Heart left ventricle (tissue), 13 donors: ENCODE data around the gene SOBP.

Experiments
- POLR2A ChIP-seq, 2 donors: fragments of 450-650 bp; IDR thresholded peaks; one replicate each; pipeline ENCODE4 v1.6.1; 2017; ENCODE audit warnings: antibody characterized with exemption in 2 of 2, mild to moderate bottlenecking in 2 of 2, moderate library complexity in 2 of 2
- TF ChIP-seq, protein P1 (sequence below), 12 donors: fragments of 200-600 bp; sonication (generic) in 4 of 12; IDR thresholded peaks; one replicate each; pipeline versions ENCODE4 v1.5.0 to v1.8.0; 2018 to 2022; ENCODE audit warnings: antibody characterized with exemption in 12 of 12, mild to moderate bottlenecking in 5 of 12
- donor health status: ischemic (EF 13 %, LVEDD 7.1; RV severe dilation, severe dysfunction).
- donor health status: DM: no; HTN: yes; CAD: no.
- donor health status: DM: no; HTN: no; CAD: no.
- donor health status: ischemic (EF 25% LVEDD 6.9; RV normal size, moderate dysfunction).
- donor health status: ischemic (EF 25% LVEDD 5.7; RV mildly dilated, moderate dysfunction).
- donor health status: ischemic (EF 35%, LVEDD 5.7; RV mildly dilated, moderate dysfunction).
- donor health status: nonischemic (EF 11% LVEDD 7.7; RV severe dilation, severe dysfunction).
- donor health status: DM: yes; HTN: yes; CAD: no.
- donor health status: PGD.
- donor health status: ischemic (EF 29% LVEDD 5.4; RV normal size, mild dysfunction).
- donor health status: nonischemic (EF 23%, LVEDD 6.1; RV moderate dilation, normal function).

DNA sequence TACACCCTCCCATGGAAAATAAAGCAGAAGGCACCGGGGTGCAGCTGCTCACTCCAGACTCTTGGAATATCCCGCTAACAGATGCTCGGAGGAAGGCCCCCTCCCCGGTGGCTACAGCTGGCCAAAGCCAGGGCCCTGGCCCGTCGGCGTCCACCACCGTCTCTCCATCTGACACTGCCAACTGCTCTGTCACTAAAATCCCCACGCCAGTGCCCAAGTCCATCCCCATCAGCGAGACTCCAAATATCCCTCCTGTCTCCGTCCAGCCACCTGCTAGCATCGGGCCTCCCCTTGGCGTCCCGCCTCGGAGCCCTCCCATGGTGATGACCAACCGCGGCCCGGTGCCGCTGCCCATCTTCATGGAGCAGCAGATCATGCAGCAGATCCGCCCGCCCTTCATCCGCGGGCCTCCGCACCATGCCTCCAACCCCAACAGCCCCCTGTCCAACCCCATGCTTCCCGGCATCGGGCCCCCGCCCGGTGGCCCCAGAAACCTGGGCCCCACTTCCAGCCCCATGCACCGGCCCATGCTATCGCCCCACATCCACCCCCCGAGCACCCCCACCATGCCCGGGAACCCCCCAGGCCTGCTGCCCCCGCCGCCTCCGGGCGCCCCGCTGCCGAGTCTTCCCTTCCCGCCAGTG, 143.9 kb downstream of the SOBP start:
- TF ChIP-seq, protein P1, sequence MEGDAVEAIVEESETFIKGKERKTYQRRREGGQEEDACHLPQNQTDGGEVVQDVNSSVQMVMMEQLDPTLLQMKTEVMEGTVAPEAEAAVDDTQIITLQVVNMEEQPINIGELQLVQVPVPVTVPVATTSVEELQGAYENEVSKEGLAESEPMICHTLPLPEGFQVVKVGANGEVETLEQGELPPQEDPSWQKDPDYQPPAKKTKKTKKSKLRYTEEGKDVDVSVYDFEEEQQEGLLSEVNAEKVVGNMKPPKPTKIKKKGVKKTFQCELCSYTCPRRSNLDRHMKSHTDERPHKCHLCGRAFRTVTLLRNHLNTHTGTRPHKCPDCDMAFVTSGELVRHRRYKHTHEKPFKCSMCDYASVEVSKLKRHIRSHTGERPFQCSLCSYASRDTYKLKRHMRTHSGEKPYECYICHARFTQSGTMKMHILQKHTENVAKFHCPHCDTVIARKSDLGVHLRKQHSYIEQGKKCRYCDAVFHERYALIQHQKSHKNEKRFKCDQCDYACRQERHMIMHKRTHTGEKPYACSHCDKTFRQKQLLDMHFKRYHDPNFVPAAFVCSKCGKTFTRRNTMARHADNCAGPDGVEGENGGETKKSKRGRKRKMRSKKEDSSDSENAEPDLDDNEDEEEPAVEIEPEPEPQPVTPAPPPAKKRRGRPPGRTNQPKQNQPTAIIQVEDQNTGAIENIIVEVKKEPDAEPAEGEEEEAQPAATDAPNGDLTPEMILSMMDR (IDR thresholded peaks at IDR 0.05), result no peak
- no peak for TF ChIP-seq POLR2A (IDR thresholded peaks at IDR 0.05)
